ENCODE measurements around the gene GLRA2.
A peak's percentile ranks its signal among the peaks of the same experiment; 100 is the strongest.
"Not testable (repeated sequence)": the region's sequence is repeated elsewhere in the genome, so short reads cannot be mapped to it uniquely, and the experiment has no call there.

GLRA2 gene

DNA sequence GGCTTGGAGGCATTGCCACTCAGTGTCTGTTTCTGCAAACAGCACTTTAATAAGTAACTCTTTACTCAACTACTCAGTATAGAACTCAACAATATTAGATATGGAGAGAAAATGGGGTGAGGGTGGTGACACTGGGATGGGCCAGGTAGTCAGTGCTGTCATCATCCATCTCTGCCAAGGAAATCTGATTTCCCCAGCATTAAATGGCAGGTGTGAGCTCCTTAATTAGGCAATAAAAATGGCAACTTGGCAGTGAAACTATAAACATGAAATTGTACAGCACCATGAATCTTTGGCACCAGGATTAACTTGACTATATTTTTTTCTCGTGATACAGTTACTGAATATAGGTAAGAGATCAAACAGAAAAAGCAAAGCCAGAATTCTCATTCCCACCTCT lies 146.2 kb downstream of the GLRA2 start:
- DNase-seq (ENCODE audit: low read depth) = no peak
- TF ChIP-seq, protein P1, sequence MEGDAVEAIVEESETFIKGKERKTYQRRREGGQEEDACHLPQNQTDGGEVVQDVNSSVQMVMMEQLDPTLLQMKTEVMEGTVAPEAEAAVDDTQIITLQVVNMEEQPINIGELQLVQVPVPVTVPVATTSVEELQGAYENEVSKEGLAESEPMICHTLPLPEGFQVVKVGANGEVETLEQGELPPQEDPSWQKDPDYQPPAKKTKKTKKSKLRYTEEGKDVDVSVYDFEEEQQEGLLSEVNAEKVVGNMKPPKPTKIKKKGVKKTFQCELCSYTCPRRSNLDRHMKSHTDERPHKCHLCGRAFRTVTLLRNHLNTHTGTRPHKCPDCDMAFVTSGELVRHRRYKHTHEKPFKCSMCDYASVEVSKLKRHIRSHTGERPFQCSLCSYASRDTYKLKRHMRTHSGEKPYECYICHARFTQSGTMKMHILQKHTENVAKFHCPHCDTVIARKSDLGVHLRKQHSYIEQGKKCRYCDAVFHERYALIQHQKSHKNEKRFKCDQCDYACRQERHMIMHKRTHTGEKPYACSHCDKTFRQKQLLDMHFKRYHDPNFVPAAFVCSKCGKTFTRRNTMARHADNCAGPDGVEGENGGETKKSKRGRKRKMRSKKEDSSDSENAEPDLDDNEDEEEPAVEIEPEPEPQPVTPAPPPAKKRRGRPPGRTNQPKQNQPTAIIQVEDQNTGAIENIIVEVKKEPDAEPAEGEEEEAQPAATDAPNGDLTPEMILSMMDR (IDR thresholded peaks at IDR 0.05; ENCODE audit: control insufficient read depth, insufficient read depth, low read depth, low read length, missing control alignments) = no peak
- H3K4me3 ChIP-seq (ENCODE audit: control insufficient read depth, low read depth, low read length) = no peak overlapping the region

DNA sequence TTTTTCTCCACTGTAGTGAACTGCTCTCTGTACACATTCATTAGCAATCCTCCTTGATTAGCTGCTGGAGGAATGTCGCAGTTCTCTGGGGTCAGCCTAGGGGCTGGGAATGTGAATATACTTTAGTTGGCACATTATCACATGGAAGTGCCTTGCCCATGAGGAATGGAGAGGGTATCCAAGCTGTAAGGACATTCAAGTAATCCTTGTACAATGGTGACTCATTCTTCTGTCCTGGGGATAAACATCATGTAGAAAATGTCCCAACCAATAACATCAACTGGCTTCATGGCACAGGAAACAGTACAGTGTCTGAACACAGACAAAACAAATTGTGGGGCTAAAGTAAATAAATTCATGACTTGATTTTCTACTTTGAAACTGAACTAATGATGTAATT lies 147.1 kb downstream of the GLRA2 start:
- TF ChIP-seq, protein P1 (IDR thresholded peaks at IDR 0.05; ENCODE audit: control insufficient read depth, insufficient read depth, low read depth, low read length, missing control alignments) = no peak
- DNase-seq (ENCODE audit: low read depth) = no peak

DNA sequence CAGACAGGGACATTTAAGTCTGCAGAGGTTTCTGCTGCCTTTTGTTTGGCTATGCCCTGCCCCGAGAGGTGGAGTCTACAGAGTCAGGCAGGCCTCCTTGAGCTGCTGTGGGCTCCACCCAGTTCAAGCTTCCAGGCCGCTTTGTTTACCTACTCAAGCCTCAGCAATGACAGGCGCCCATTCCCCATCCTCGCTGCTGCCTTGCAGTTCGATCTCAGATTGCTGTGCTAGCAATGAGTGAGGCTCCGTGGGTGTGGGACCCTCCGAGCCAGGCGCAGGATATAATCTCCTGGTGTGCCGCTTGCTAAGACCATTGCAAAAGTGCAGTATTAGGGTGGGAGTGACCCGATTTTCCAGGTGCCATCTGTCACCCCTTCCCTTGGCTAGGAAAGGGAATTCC lies 159.0 kb downstream of the GLRA2 start:
- not testable (repeated sequence) for DNase-seq (ENCODE audit: low read depth); H3K4me3 ChIP-seq (ENCODE audit: control insufficient read depth, low read depth, low read length)

More for the DNA sequence above, 147.1 kb downstream of the GLRA2 start:
- H3K4me3 ChIP-seq (ENCODE audit: control insufficient read depth, low read depth, low read length) = no peak overlapping the region

DNA sequence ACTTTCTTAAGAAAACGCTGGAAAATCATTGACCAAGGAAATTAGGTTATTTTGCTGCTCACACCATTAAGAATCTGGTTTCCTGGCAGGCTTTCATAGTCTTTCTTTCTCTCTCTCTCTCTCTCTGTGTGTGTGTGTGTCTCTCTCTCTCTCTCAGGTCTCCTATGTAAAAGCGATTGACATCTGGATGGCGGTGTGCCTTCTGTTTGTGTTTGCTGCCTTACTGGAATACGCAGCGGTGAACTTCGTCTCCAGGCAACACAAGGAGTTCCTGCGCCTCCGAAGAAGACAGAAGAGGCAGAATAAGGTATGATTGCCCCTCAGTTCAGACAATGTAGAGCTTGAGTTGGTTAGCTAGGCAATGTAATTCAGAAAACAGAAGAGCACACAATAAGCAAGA lies 161.2 kb downstream of the GLRA2 start:
- DNase-seq (ENCODE audit: low read depth) = no peak
- H3K4me3 ChIP-seq (ENCODE audit: control insufficient read depth, low read depth, low read length) = no peak overlapping the region
- TF ChIP-seq, protein P1 (IDR thresholded peaks at IDR 0.05; ENCODE audit: control insufficient read depth, insufficient read depth, low read depth, low read length, missing control alignments) = no peak

DNA sequence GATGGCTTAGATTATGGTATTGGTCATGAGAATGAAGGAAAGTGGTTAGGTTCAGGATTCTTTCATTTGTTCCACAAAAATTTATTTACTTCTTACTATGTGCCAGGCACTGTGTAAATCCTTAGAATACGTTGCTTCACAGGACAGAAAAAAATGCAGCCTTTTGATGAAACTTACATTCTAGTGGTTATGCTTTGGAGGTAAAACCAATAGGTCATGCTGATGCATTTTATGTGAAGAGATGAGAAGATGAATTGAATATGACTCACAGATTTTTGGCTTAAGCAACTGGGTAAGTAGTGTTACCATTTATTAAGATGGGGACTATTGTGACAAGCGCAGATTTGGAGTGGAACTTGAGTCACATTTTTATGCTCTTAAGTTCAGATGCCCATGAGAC lies 165.3 kb downstream of the GLRA2 start:
- TF ChIP-seq, protein P1 (IDR thresholded peaks at IDR 0.05; ENCODE audit: control insufficient read depth, insufficient read depth, low read depth, low read length, missing control alignments) = no peak
- H3K4me3 ChIP-seq (ENCODE audit: control insufficient read depth, low read depth, low read length) = no peak overlapping the region
- DNase-seq (ENCODE audit: low read depth) = peak; percentile 24

DNA sequence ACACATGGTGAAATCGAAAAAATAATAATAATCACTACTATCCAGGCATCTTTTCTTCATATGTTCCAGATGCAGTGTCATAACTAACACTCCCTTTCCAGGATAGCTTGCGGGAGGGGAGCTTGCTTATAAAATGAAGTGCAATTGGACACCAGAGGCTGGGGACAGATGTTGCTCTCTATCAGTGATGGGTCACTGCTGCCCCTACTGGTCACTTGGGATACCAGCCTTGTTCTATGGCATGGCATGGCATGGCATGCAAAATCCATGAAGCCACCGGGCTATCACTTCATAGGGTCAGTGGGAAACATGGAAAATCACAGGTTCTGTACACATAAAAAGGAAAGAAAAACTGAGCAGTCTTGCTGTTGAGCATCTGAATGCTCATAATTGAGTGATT lies 168.1 kb downstream of the GLRA2 start:
- H3K4me3 ChIP-seq (ENCODE audit: control insufficient read depth, low read depth, low read length) = no peak overlapping the region
- no peak for DNase-seq (ENCODE audit: low read depth)
- TF ChIP-seq, protein P1 (IDR thresholded peaks at IDR 0.05; ENCODE audit: control insufficient read depth, insufficient read depth, low read depth, low read length, missing control alignments) = peak; percentile 53

DNA sequence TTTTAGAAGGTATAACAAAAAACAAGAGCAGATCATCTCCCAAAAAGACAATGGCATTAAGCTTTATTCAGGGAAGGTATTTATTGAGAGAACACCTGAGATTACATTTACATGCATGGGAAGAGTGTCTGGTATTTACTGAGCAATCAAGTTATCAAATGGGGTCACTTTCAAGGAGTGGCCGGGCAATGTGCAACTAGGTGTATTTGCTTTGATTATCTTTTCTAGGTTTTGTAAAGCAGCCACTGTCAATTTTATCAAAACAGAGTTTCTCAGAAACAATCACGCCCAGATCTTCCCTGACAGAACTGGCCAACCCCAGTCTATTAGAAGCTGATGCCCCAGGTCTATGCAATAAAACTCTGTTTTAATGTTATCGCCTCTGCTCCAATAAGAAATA lies 169.5 kb downstream of the GLRA2 start:
- no peak for DNase-seq (ENCODE audit: low read depth)
- H3K4me3 ChIP-seq (ENCODE audit: control insufficient read depth, low read depth, low read length) = no peak overlapping the region
- TF ChIP-seq, protein P1 (IDR thresholded peaks at IDR 0.05; ENCODE audit: control insufficient read depth, insufficient read depth, low read depth, low read length, missing control alignments) = no peak

Measured in AG09309 (cell line).